T follicular helper cell (primary cell): ENCODE results near the gene TRIP11.
"Not testable (repeated sequence)": the region's sequence is repeated elsewhere in the genome, so short reads cannot be mapped to it uniquely, and the experiment has no call there.

Source experiments
- DNase-seq: peaks from one replicate; pipeline ENCODE4 v3.0.0-alpha.2; 2020; ENCODE audit warnings: low read depth
- total RNA-seq, 2 experiments: gene quantifications; one replicate each; lab custom pipeline; 2026; lab: John Stamatoyannopoulos, UW

TRIP11 gene
- 115 to 123 reads per million in 2 experiments for total RNA-seq

DNA sequence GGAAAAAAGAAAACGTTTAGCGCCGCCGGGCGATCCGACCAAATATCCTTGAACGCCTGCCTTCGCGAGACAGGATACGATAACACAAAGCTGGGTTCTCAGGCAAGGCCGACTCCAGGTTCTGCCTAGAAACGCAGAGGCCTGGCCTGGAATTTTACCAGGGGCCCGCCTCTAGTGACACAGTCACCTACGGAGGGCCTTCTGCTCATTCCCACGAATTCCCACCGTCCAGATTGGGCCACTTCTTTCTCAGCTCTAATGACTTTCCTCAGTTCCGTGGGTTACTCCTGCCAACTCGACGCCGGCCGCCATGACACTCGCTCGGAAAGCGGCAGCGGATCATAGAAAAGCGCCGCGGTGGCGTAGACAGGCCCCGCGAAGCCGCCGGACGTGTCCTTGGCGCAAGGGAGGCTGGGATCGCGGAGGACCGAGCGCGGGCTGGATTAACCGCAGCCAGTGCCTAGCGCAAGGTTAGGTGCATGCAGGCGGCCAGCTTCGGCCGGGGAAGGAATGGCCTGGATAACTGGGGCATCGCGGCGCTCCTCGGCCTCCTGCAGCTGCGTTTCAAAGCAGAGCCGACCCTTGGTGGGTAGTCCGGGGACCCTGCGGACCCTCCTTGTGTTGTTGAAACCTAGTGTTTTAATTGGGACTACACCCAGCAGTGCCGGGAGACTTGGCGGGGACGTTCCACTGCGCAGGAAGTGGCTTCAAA lies at the start of gene TRIP11:
Gene TRIP11, minus strand, starts transcription at position 341 of the 712 bp plus-strand sequence. CDS start 374 bp downstream, outside the sequence.
- DNase-seq, result peak; percentile 87

DNA sequence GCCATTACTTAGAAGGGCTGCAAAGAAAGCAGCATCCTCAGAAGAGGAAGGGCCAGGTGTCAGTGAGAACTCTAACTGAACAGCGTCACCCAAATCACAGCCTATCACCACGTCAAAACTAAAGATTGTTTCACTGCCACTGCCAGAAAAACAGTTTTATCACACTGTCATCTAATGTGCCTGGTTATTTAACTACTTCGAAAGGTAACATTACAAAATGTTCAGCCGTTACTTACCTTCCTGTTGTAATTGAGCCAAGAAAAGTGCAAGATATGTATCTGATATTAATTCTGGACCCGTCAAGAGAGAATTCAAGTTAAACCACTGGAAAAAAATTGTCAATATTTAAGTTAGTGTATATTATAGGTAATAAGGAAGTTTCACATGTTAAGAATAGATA lies 48.6 kb upstream of the TRIP11 start:
- no peak for DNase-seq

DNA sequence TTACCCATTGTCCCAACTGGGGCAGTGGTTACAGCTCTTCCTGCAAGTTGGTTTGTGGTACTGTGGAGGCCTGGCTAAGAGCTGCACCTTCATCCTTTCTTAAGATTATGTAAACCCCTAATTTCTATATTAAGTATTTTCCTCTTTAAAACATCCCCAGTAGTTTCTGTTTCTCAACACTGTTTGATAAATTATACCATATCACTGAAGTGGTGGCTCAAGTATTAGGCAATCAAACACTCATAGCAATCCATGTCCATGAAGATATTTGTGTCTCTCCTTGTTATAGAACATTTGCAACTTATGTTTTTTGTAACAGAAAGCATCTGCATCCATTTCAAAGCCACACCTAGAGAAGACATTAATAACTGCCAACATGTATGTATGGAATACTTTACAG lies 34.7 kb upstream of the TRIP11 start:
- DNase-seq, result no peak

DNA sequence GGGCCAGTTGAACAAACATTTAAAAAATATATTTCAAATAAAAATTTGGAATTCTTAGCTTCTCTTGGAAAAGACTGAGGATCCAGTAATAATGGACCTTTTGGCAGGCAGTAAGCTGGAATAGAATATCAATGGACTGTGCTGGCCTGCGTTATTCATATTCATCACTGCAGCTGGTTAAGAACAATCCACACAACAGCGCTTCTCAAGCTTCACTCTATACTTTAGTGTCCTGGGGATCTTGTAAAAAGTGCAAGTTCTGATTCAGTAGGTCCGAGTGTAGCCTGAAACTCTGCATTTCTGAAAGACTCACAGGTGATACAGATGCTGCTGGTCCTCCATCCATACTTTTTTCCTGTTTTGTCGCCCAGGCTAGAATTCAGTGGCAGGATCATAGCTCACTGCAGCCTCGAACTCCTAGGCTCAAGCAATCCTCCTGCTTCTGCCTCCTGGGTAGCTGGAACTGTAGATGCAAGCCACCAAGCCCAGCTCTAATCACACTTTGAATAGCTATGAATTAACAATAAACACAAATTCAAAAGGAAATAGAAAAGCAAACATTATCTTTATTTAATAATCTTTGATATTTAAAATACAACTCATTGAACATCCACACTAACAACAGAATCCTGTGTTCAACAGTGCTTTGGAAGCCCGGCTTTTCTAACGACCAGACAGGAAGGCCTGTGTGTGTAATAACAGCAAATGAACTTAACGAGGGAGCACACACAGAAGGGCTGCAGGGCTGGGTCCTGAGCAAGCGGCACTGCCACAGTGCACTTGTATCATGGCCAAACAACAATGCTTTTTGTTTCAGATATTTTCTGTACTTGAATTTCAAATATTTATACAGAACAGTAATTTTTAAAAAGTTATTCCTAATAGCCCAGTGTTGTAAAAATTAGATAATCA lies 18.4 kb upstream of the TRIP11 start:
- no peak for DNase-seq

DNA sequence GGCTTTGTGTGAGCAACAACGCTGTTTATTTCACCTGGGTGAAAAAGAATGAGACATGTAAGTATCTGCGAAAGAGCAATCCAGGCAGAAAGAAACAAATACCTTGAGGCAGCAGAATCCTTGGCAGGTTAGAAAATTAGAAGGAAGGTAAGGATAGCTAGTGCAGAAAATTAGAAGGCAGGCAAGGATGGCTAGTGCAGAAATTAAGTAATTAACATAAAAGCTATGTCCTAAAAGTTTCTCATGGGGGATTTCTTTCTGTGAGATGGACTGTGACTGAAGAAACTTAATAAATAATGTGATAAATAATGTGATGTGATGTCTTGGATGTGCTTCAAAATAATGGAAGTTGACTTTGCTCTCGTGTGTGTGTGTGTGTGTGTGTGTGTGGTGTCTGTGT lies 9.9 kb upstream of the TRIP11 start:
- DNase-seq, result no peak

DNA sequence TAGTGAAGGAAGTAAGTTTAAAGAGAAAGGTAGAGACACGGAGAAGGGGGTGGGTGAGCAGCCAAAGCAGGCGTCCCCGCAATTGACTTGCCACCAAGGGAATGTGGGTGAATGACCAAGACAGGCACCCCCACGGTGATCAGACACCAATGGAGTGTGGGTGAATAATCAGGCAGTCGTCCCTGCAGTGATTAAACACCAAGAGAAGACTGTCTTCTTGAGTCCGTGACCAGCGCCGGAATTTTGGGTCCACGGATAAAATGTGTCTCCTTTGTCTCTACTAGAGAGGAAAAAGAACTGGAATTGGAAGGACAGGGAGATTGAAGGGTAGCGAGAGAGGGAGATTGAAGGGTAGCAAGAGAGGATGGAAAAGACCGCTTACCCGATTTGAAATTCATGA lies 9.4 kb upstream of the TRIP11 start:
- not testable (repeated sequence) for DNase-seq

DNA sequence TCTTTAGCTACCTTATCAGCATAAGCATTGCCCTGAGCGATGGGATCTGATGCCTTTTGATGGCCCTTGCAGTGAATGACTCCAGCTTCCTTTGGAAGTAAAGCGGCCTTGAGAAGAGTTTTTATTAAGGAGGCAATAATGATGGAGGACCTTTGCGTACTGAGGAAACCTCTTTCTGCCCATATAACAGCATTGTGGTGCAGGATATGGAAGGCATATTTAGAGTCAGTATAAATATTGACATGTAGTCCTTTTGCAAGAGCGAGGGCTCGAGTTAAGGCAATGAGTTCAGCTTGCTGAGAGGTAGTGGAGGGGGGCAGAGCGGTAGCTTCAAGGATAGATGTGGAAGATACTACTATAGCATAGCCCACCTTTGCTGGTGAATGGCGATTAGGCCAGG lies 6.0 kb upstream of the TRIP11 start:
- not testable (repeated sequence) for DNase-seq

DNA sequence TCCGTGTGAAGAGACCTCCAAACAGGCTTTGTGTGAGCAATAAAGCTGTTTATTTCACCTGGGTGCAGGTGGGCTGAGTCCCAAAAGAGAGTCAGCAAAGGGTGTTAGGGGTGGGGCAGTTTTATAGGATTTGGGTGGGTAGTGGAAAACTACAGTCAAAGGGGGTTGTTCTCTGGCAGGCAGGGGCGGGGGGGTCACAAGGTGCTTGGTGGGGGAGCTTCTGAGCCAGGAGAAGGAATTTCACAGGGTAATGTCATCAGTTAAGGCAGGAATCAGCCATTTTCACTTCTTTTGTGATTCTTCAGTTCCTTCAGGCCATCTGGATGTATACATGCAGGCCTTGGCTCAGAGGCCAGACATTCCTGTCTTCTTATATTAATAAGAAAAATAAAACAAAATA lies 1.9 kb upstream of the TRIP11 start:
- DNase-seq, result not testable (repeated sequence)

DNA sequence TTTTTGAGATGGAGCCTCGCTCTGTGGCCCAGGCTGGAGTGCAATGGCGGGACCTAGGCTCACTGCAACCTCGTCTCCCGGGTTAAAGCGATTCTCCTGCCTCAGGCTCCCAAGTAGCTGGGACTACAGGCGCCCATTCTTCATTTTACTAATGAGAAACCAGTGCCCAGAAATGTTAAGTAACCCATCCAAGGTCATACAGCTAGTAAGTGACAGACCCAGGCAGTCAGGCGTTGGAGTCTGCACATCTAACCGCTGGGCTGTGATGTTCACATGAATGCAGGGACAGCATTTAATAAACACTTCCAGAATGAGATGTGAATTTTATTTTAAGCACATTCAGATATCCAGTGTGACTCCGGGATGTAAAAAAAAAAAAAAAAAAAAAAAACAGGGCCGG lies 1.3 kb upstream of the TRIP11 start:
- DNase-seq, result no peak

DNA sequence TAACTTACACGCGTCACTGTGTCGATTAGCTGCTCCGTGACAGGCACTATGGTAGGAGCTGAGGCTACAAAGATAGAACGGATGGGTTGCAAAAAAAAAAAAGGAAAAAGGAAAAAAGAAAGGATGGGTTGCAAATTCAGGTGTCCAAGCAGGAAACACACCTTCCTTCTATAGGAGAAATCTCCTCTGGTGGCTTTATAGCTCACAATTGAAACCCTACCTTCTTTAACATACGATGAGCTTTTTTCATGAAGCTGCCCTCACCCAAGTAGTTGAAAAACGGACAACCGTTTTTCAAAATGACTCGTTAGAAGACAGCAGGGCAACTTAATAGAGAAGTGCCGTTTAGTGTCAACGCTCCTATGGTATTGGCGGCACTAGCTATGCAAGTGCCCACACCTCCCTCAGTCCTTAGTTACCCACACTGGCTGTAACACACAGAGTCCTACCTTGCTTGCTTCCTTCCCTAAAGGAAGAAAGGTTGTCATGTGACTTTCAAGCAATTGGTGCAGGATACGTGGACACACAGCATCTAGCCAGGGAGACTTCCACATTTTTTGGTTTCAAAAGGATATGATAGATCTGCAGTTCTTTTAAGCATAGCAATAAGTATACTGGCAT lies 682 bp upstream of the TRIP11 start:
- DNase-seq, result no peak

DNA sequence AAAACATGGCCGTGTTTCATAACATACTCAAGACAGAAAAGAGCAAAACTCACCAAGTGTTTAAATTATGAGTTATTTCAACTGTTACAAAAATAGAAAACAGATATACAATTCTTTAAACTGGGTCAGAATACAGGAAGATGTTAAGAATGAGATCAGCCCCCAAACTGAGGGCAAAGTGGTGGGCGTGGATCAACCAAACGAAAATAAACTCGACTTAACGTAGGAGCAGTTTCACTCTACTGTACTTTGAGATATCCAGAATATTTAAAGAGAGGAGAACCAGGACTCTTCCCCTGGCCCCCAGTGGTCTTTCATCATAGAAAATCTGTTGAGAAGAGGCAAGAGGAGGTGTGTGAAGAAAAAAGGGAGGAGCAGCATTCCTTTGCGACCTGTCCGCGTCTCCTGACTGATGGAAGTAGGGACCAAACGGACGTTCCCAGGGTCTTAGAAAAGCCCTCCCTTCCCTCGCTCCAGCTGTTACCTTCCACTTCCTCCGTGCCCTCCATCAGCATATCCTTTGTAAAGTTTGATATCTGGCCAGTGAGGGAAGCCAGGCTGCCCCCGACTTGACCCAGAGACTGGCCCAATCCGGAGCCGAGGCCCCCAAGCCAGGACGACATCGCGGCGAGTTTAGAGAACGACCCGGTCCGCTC lies 668 bp downstream of the TRIP11 start:
- DNase-seq, result no peak

DNA sequence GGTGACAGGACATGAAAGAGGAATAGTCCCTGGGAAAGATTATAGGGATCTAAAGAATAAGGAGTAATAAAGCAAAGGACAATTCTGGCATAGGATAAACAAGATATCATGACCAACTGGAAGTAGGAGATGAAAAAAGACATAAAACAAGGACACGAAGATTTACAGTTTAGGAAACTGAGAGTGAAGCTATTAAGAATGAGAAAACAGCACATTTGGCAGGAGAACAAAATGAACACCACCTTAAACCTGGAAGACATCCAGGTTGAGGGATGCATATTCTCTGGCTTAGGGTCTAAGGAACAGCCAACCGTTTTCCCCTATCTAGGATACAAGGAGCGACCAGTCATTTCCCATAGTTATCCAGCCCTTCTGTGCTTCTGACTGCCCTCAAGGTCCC lies 1.9 kb downstream of the TRIP11 start:
- no peak for DNase-seq

DNA sequence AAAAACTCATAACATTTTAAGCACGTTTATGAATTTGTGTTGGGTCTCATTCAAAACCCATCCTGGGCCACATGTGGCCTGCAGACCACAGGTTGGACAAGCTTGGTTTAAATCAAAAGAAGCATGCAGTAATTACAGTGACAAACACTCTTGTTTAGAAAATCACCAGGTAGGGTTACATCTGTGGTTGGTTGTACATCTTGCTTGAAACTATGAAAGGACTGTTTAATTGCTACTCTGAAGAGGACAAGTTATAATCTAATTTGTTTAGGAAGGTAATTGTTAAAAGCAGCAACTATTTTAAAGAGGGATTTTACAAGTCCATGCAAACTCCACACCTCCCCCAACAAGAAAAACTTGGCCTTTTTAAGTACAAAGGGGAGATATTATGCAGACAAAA lies 4.0 kb downstream of the TRIP11 start:
- DNase-seq, result no peak

DNA sequence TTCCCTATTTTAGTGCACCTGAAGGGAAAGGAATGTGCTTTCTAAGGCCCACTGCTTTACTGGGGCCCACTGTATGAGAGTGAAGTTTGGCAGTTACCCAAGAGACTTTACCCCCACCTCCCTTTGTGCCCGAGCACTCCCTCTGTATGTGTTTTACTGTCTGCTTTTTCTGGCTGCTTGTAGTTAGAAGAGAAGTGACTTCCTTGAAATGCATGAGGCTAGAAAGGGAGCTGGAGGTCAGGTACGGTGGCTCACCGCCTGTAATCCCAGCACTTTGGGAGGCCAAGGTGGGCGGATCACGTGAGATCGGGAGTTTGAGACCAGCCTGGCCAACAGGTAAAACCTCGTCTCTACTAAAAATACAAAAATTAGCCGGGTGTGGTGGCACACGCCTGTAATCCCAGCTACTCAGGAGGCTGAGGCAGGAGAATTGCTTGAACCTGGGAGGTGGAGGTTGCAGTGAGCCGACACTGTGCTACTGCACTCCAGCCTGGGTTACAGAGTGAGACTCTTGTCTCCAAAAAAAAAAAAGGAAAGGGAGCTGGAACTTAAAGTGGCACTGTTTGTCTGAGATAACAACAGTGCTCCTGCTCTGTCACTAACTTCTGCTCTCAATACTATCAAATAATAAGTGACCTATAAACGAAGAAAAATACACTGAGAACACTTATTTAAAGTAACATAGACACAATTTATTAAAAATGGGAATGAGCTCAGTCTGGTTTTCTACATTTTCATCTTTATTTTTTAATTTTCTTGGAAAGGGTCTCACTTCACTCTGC lies 5.8 kb downstream of the TRIP11 start:
- no peak for DNase-seq

DNA sequence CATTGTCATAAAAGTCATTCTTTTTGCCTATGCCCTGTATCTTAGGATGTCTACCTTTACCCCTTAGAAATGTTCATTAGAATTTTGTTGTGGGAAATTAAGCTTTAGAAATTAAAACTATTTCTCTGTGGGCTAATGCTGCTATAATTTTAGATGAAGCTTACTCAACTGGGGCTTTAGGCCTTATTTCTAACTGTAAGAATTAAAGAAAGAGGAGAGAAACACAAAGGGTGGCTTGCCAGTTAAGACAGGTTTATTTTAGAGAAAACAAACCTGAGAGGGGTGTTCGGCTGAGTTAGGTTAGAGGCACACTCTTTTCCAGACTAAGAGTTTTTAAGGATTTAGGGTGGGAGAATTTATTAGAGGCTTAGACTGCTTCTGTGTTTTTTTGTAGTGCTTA lies 6.4 kb downstream of the TRIP11 start:
- DNase-seq, result no peak

DNA sequence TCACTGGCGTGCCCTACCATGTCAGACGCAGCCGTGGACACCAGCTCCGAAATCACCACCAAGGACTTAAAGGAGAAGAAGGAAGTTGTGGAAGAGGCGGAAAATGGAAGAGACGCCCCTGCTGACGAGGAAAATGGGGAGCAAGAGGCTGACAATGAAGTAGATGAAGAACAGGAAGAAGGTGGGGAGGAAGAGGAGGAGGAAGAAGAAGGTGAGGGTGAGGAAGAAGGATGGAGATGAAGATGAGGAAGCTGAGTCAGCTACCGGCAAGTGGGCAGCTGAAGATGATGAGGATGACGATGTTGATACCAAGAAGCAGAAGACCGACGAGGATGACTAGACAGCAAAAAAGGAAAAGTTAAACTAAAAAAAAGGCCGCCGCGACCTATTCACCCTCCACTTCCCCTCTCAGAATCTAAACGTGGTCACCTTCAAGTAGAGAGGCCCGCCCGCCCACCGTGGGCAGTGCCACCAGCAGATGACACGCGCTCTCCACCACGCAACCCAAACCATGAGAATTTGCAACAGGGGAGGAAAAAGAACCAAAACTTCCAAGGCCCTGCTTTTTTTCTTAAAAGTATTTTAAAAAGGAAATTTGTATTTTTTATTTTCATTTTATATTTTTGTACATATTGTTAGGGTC lies 13.2 kb downstream of the TRIP11 start:
- DNase-seq, result no peak

DNA sequence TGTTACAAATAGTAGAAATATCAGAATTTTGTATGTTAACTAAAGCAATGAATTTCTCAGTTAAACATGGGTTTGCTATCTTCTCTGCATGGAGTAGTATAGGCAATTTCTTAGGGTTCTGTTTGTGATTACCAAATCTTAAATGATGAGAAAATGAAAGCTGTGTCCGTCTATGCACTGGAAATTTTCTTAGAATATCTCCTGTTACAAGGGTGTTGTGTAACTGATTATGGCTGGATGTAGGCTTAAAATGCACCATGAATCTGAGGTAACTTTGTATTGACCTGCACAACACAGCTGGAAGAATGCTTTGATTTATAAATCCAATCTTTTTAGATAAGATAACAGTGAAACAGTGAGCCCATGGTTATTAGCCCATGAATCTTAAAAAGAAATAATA lies 17.8 kb downstream of the TRIP11 start:
- DNase-seq, result no peak

DNA sequence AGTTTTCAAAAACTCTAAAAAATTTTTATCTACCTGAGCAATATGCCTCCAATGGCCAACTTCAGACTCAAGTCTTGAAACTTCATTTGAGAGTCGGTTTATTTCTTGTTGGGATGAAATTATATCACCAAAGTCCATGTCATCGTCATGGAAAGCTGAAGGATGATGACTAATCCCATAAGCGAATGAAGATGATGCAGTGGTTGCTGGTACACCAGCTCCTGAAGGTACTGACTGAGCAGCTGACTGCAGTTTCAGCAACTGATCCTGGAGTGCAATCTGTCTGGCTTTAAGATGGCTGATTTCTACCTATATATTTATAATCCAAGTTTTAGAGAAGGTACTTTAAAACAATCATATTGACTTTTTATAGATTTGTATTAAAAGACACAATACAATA lies 18.3 kb downstream of the TRIP11 start:
- DNase-seq, result no peak

DNA sequence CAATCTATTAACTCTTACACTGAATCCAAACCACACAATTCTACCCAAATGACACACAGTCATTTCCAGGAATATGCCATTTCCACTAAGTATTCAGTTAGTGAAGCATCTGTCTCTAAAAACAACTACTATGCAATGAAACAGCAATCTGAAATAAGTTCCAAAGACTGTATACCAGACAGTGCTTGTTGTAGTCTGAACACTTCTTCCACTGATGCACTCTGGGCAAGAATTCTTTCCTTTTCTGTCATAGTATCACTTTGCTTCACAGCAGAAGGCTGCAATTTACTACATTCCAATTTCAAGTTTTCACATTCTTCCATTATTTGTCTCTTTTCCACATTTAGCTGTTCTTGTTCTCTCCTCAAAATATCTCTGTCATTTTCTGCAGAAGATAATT lies 25.8 kb downstream of the TRIP11 start:
- DNase-seq, result no peak

DNA sequence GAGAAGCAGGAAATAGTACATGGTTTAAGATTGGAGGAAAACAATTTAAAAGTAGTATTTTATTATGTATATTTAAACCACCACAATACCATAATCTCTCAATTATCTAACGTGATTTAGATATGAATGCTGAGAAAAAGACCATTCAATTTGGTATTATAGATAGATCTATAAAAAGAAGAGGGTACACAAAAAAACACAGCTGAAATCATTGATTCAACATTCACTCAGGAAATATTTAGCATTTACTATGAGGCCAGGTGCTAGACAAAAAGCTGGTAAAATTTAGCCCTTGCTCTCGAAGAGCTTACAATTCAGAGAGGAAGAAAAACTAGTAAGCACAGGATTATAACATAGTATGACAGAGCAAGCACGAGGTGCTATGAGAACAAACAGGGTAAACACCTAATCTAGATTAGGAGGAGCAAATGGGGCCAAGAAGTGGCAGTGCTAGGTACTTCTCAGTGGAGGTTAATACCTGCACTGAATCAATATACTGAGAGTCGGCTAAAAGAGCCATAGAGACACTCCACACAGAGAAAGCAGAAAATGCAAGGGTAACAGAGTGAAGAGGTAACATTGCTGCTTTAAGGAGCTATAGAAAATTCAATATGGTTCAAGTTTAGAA lies 27.6 kb downstream of the TRIP11 start:
- no peak for DNase-seq
